GM10248 (cell line): ENCODE measurements around the gene GGT6.

Experiments
- CTCF ChIA-PET: fragments of 300-600 bp; sonication (Branson Sonifier 250); formaldehyde crosslinking; extraction: SDS; loops from one replicate; lab custom pipeline; 2021; ENCODE audit warnings: antibody characterized with exemption; lab: Yijun Ruan, JAX
- POLR2A ChIA-PET: fragments of 350-650 bp; sonication (Branson Sonifier 250); formaldehyde crosslinking; extraction: SDS; loops from one replicate; lab custom pipeline; 2020; ENCODE audit warnings: antibody characterized with exemption; lab: Yijun Ruan, JAX
- DNase-seq: peaks from one replicate; pipeline ENCODE4 v3.0.0; 2012; ENCODE audit errors: extremely low spot score
- TF ChIP-seq, protein P1 (sequence below): IDR thresholded peaks from 2 replicates; pipeline ENCODE4 v1.5.1; 2012; ENCODE audit warnings: mild to moderate bottlenecking, low read depth; ENCODE audit errors: extremely low read depth, missing control alignments, control extremely low read depth

Gene GGT6

GRCh38 chr17:4577386-4577993 is 17.1 kb upstream of the GGT6 start:
- TF ChIP-seq, protein P1, sequence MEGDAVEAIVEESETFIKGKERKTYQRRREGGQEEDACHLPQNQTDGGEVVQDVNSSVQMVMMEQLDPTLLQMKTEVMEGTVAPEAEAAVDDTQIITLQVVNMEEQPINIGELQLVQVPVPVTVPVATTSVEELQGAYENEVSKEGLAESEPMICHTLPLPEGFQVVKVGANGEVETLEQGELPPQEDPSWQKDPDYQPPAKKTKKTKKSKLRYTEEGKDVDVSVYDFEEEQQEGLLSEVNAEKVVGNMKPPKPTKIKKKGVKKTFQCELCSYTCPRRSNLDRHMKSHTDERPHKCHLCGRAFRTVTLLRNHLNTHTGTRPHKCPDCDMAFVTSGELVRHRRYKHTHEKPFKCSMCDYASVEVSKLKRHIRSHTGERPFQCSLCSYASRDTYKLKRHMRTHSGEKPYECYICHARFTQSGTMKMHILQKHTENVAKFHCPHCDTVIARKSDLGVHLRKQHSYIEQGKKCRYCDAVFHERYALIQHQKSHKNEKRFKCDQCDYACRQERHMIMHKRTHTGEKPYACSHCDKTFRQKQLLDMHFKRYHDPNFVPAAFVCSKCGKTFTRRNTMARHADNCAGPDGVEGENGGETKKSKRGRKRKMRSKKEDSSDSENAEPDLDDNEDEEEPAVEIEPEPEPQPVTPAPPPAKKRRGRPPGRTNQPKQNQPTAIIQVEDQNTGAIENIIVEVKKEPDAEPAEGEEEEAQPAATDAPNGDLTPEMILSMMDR = no peak
- ChIA-PET CTCF (interaction anchor here (1.0 to 2.3 kb wide), 2 partner anchors 10 to 16 kb away, joined by 3 to 23 read pairs; no protein-coding TSS in a partner anchor), POLR2A (interaction anchor here (0.5 kb wide), 1 partner anchor 84 kb away, joined by 3 read pairs; no protein-coding TSS in a partner anchor)
- no peak for DNase-seq

GRCh38 chr17:4576729-4577322 is 16.4 kb upstream of the GGT6 start:
- TF ChIP-seq, protein P1 = no peak
- DNase-seq = no peak
- ChIA-PET CTCF (interaction anchor here (1.0 to 2.3 kb wide), 2 partner anchors 10 to 17 kb away, joined by 3 to 23 read pairs; no protein-coding TSS in a partner anchor), POLR2A (no interaction called here)

DNA sequence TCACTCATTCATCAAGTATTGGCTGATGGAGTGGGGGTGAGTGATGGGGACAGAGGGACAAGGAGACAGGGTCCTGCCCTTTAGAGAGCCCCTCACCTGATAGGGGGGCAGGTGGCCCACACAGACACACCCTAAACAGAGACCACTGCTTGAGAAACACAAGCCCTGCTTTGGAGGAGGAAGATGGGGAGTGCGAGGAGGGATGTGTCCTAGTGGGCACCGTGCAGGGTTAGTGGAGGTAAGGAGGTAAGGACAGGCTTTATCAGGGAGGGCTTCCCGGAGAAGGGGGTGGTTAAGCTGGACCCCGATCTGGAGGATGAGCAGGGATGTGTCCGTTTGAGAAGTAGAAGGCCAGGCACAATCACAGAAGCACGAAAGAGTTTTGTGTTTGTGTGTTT is 15.8 kb upstream of the GGT6 start:
- TF ChIP-seq, protein P1 = no peak
- DNase-seq = no peak
- POLR2A ChIA-PET = no interaction called here
- CTCF ChIA-PET = interaction anchor here (1.1 to 2.3 kb wide), 2 partner anchors 9 kb away, joined by 4 to 23 read pairs; no protein-coding TSS in a partner anchor

DNA sequence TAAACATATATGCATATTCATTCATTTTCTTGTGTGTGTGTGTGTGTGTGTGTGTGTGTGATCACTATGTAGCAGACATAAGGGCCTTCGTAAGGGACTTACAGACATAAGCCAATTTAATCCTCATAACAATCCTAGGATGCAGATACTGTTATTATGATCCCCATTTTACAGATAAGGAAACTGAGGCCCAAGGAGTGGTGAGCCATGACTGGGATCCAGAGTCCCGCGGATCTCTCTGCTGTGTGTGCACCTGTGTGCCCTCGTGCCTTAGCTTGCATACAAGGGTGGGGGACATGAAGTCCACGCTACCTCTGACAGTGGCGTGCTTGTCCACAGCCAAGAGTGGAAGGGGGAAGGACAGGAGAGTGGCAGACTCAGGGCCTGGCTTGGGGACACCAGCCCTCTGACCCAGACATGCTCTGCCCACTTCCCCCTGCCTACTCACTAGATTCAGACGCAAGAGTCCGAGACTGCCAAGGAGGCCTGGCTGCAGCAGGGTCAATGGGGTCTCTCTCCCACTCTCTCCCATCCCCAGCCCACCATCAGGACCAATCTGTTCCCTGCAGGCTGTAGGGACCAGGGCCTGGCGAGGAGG is 14.2 kb upstream of the GGT6 start:
- POLR2A ChIA-PET = no interaction called here
- CTCF ChIA-PET = interaction anchor here (1.5 kb wide), 1 partner anchor 9 kb away, joined by 9 read pairs; no protein-coding TSS in a partner anchor
- TF ChIP-seq, protein P1 = no peak

DNA sequence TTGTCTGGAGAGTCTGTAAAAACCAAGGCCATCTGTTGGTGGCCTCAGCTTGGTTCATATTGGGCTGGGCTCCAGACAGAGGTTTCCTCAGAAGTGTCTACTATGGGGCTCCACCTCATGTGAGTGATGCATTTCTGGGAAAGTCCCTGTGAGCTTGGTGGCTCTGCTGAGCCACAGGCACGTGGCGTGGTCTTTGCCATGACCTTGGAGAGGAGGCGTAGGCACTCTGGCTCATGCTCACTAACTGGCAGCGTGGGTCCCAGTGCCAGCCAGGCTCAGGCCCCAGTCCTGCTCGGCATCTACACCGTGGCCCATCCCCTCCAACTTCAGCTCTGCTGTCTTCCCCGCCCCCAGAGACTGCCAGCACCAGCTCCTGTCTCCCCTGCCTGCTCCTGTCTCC is 13.3 kb upstream of the GGT6 start:
- POLR2A ChIA-PET = no interaction called here
- TF ChIP-seq, protein P1 = no peak
- DNase-seq = peak; percentile 66
- CTCF ChIA-PET = interaction anchor here (1.5 kb wide), 1 partner anchor 9 kb away, joined by 9 read pairs; no protein-coding TSS in a partner anchor

More for the DNA sequence above, 14.2 kb upstream of the GGT6 start:
- no peak for DNase-seq

DNA sequence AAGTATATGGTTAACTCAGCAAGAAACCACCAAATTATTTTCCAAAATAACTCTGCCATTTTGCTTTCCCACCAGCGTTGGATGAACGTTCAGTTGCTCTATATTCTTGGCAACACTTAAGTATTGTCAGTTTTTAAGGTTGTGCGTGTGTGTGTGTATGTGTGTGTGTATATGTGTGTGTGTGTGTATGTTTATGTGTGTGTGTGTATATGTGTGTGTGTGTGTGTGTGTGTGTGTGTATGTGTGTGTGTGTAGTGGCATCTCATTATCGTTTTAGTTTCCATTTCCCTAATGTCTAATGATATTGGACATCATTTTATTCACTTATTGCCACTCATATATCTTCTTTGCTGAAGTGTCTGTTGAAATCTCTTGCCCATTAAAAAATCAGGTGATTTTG is 12.7 kb upstream of the GGT6 start:
- ChIA-PET CTCF (interaction anchor here (1.5 kb wide), 1 partner anchor 8 kb away, joined by 9 read pairs; no protein-coding TSS in a partner anchor), POLR2A (no interaction called here)
- no peak for DNase-seq
- TF ChIP-seq, protein P1 = no peak
